BE2C (cell line): ENCODE measurements around the gene RUFY4.

Experiments used
- DNase-seq: peaks from one replicate; pipeline ENCODE4 v3.0.0-alpha.2; 2020
- H3K27me3 ChIP-seq: fragments of 250-450 bp; sonication (Bioruptor Pico); 2 replicates; pipeline ENCODE4 v1.5.1; 2020; ENCODE audit warnings: mild to moderate bottlenecking
- H3K36me3 ChIP-seq: fragments of 250-450 bp; sonication (Bioruptor Pico); 2 replicates; pipeline ENCODE4 v1.5.1; 2020; ENCODE audit warnings: mild to moderate bottlenecking
- H3K4me1 ChIP-seq: fragments of 250-450 bp; sonication (Bioruptor Pico); 2 replicates; pipeline ENCODE4 v1.5.1; 2020
- H3K4me3 ChIP-seq: 2 replicates; pipeline ENCODE4 v1.5.1; 2011; ENCODE audit warnings: low read depth, low read length
- H3K9me3 ChIP-seq: fragments of 250-450 bp; sonication (Bioruptor Pico); 2 replicates; pipeline ENCODE4 v1.5.1; 2020
- CTCF ChIP-seq: IDR thresholded peaks from 2 replicates; pipeline ENCODE4 v1.5.1; 2012; ENCODE audit warnings: mild to moderate bottlenecking, low read depth, low read length

The RUFY4 gene

GRCh38 chr2:218070587-218070986 is 1.5 kb downstream of the RUFY4 start:
- no peaks in the 10 kb centered on the region for H3K4me1 ChIP-seq
- TF ChIP-seq CTCF: no peak
- H3K9me3 ChIP-seq: no peaks in the 10 kb centered on the region
- H3K27me3 ChIP-seq: no peaks in the 10 kb centered on the region
- no peak overlapping the region for H3K4me3 ChIP-seq
- H3K36me3 ChIP-seq: no peaks in the 10 kb centered on the region
- DNase-seq: no peak

- Histone ChIP-seq H3K9me3 (no peaks in the 10 kb centered on the region), H3K27me3 (no peaks in the 10 kb centered on the region), H3K36me3 (no peaks in the 10 kb centered on the region), H3K4me1 (no peaks in the 10 kb centered on the region), H3K4me3 (no peak overlapping the region)
- no peak for DNase-seq
- TF ChIP-seq CTCF: no peak
These were observed 2.3 kb downstream of the RUFY4 start for GRCh38 chr2:218071218-218071937.

- DNase-seq: no peak
- TF ChIP-seq CTCF: no peak
- no peaks in the 10 kb centered on the region for H3K9me3 ChIP-seq
- H3K4me3 ChIP-seq: no peak overlapping the region
- H3K4me1 ChIP-seq: no peaks in the 10 kb centered on the region
- H3K36me3 ChIP-seq: no peaks in the 10 kb centered on the region
- no peaks in the 10 kb centered on the region for H3K27me3 ChIP-seq
These were observed 2.9 kb downstream of the RUFY4 start for GRCh38 chr2:218072002-218072401.

- H3K4me3 ChIP-seq: no peak overlapping the region
- H3K27me3 ChIP-seq: no peaks in the 10 kb centered on the region
- DNase-seq: no peak
These were observed 3.5 kb downstream of the RUFY4 start for GRCh38 chr2:218072478-218073024.

GRCh38 chr2:218073185-218073584 is 4.1 kb downstream of the RUFY4 start:
- no peaks in the 10 kb centered on the region for H3K36me3 ChIP-seq
- H3K27me3 ChIP-seq: no peaks in the 10 kb centered on the region
- TF ChIP-seq CTCF: no peak
- H3K9me3 ChIP-seq: no peaks in the 10 kb centered on the region
- no peak for DNase-seq
- no peaks in the 10 kb centered on the region for H3K4me1 ChIP-seq
- H3K4me3 ChIP-seq: no peak overlapping the region

More at GRCh38 chr2:218072478-218073024, 3.5 kb downstream of the RUFY4 start:
- Histone ChIP-seq H3K36me3 (no peaks in the 10 kb centered on the region), H3K4me1 (no peaks in the 10 kb centered on the region), H3K9me3 (no peaks in the 10 kb centered on the region)
- no peak for TF ChIP-seq CTCF

GRCh38 chr2:218074031-218074430 is 5.0 kb downstream of the RUFY4 start:
- Histone ChIP-seq H3K4me3 (no peak overlapping the region), H3K27me3 (no peaks in the 10 kb centered on the region), H3K9me3 (no peaks in the 10 kb centered on the region), H3K36me3 (no peaks in the 10 kb centered on the region), H3K4me1 (no peaks in the 10 kb centered on the region)
- peak; percentile 60 for DNase-seq
- TF ChIP-seq CTCF: peak; percentile 68
